Stimulated activated CD8-positive, alpha-beta memory T cell treated with anti-CD3 and anti-CD28 coated beads, Interleukin-12 subunit alpha, Interleukin-12 subunit beta, amount 100 ng/mL, for 24 hours (primary cell): ENCODE data around the gene ADCY9.
A peak's percentile ranks its signal among the peaks of the same experiment; 100 is the strongest.
"Not testable (repeated sequence)": the region's sequence is repeated elsewhere in the genome, so short reads cannot be mapped to it uniquely, and the experiment has no call there.

Experiments
- DNase-seq: peaks from one replicate; pipeline ENCODE4 v3.0.0-alpha.2; 2020; ENCODE audit errors: extremely low read depth

ADCY9 gene

GRCh38 chr16:4116325-4117249, at the start of gene ADCY9:
TSS of gene ADCY9 (minus strand) at chr16:4116442. CDS start at chr16:4115442, 1,000 bp downstream.
- peak; percentile 48 for DNase-seq

GRCh38 chr16:4160658-4161430, 44.6 kb upstream of the ADCY9 start:
- DNase-seq: no peak

- DNase-seq: no peak
Observed at GRCh38 chr16:4159726-4160125, 43.5 kb upstream of the ADCY9 start.

- no peak for DNase-seq
Observed at GRCh38 chr16:4158143-4159093, 42.2 kb upstream of the ADCY9 start.

GRCh38 chr16:4157376-4157825, 41.2 kb upstream of the ADCY9 start:
- DNase-seq: no peak

- DNase-seq: not testable (repeated sequence)
Observed at GRCh38 chr16:4156503-4156902, 40.3 kb upstream of the ADCY9 start.

- not testable (repeated sequence) for DNase-seq
Observed at GRCh38 chr16:4153364-4153763, 37.1 kb upstream of the ADCY9 start.

GRCh38 chr16:4152267-4152666, 36.0 kb upstream of the ADCY9 start:
- DNase-seq: no peak

- DNase-seq: no peak
Observed at GRCh38 chr16:4147236-4147635, 31.0 kb upstream of the ADCY9 start.

- peak; percentile 3 for DNase-seq
Observed at GRCh38 chr16:4142268-4142667, 26.0 kb upstream of the ADCY9 start.

GRCh38 chr16:4141604-4142003, 25.4 kb upstream of the ADCY9 start:
- DNase-seq: no peak

- no peak for DNase-seq
Observed at GRCh38 chr16:4140652-4141051, 24.4 kb upstream of the ADCY9 start.

- DNase-seq: no peak
Observed at GRCh38 chr16:4139968-4140367, 23.7 kb upstream of the ADCY9 start.

- DNase-seq: no peak
Observed at GRCh38 chr16:4138713-4139112, 22.5 kb upstream of the ADCY9 start.

- no peak for DNase-seq
Observed at GRCh38 chr16:4137438-4137837, 21.2 kb upstream of the ADCY9 start.

- no peak for DNase-seq
Observed at GRCh38 chr16:4136229-4136813, 20.1 kb upstream of the ADCY9 start.

- no peak for DNase-seq
Observed at GRCh38 chr16:4135537-4135936, 19.3 kb upstream of the ADCY9 start.

GRCh38 chr16:4133897-4134372, 17.7 kb upstream of the ADCY9 start:
- DNase-seq: no peak

- DNase-seq: no peak
Observed at GRCh38 chr16:4131621-4132020, 15.4 kb upstream of the ADCY9 start.

- DNase-seq: no peak
Observed at GRCh38 chr16:4124535-4125294, 8.5 kb upstream of the ADCY9 start.
